Gastroesophageal sphincter (tissue), 4 donors: ENCODE measurements around the gene MBNL1. TPM values are rescaled to one million over a fixed set of nuclear protein-coding genes. Genes with fewer than 3 reads are reported as not detected.

Experiments used
- ATAC-seq: fragments of 150-250 bp; one replicate; pipeline ENCODE4 v1.9.1; 2016; ENCODE audit warnings: mild to moderate bottlenecking, moderate library complexity
- H3K27ac ChIP-seq, 4 donors: fragments of 200-600 bp; sonication (generic) in 3 of 4; 1 replicate in 3 of 4; 2 replicates in 1 of 4; pipeline ENCODE4 v1.5.1; 2016 to 2019
- H3K27me3 ChIP-seq: fragments of 200-600 bp; sonication (generic); one replicate; pipeline ENCODE4 v1.5.1; 2019
- H3K36me3 ChIP-seq, 2 donors: fragments of 200-600 bp; sonication (generic); one replicate each; pipeline ENCODE4 v1.5.1; 2019; ENCODE audit warnings: control low read depth in 1 of 2
- H3K4me1 ChIP-seq, 3 donors: fragments of 200-600 bp; sonication (generic); 1 replicate in 2 of 3; 2 replicates in 1 of 3; pipeline ENCODE4 v1.5.1; 2016 to 2019; ENCODE audit warnings: control low read depth in 2 of 3
- H3K4me3 ChIP-seq, 2 donors: fragments of 200-600 bp; sonication (generic); one replicate each; pipeline ENCODE4 v1.5.1; 2019; ENCODE audit warnings: mild to moderate bottlenecking in 1 of 2, moderate library complexity in 1 of 2
- H3K9me3 ChIP-seq, 3 donors: fragments of 200-600 bp; sonication (generic); one replicate each; pipeline ENCODE4 v1.5.1; 2017 to 2019; ENCODE audit warnings: control low read depth in 2 of 3
- CTCF ChIP-seq, 4 experiments: fragments of 200-600 bp in 2 of 4; fragments of 450-650 bp in 2 of 4; sonication (generic) in 1 of 4; IDR thresholded peaks; one replicate each; pipeline ENCODE4 v1.5.1; 2017 to 2019; ENCODE audit warnings: antibody characterized with exemption in 4 of 4, mild to moderate bottlenecking in 2 of 4, moderate library complexity in 2 of 4
- EP300 ChIP-seq: sonication (generic); formaldehyde crosslinking; IDR thresholded peaks from one replicate; pipeline ENCODE4 v1.6.1; 2017; ENCODE audit warnings: antibody characterized with exemption, mild to moderate bottlenecking
- POLR2A ChIP-seq, 2 donors: fragments of 450-650 bp; IDR thresholded peaks; one replicate each; pipeline ENCODE4 v1.6.1; 2017; ENCODE audit warnings: antibody characterized with exemption in 2 of 2, mild to moderate bottlenecking in 2 of 2, moderate library complexity in 1 of 2
- POLR2AphosphoS5 ChIP-seq: sonication (generic); formaldehyde crosslinking; IDR thresholded peaks from one replicate; pipeline ENCODE4 v1.6.1; 2017; ENCODE audit warnings: antibody characterized with exemption
- WGBS, 2 donors: methylation state at CpG; one replicate each; pipeline ENCODE4 v1.1.5; 2018; ENCODE audit warnings: low coverage in 1 of 2; 5-methylcytosine and 5-hydroxymethylcytosine counted together
- total RNA-seq, 4 donors: library from RNA; depleted of rRNA; stranded (reverse); fragments of >200 nt; gene quantifications; one replicate each; pipeline ENCODE4 v1.1.0, GENCODE V29; 2016

Gene MBNL1
- total RNA-seq, 4 donors from 2014 or later = 623 to 745 (median 684) TPM

- 77 to 91% methylated on average over 3 of the region's 3 CpGs for WGBS, 2 donors
- H3K27me3 ChIP-seq = no peaks in the 10 kb centered on the region
- H3K36me3 ChIP-seq = no peaks in the 10 kb centered on the region
- no peak for ATAC-seq
- TF ChIP-seq CTCF (IDR thresholded peaks at IDR 0.05) (no peak), EP300 (no peak), POLR2A (IDR thresholded peaks at IDR 0.05) (no peak), POLR2AphosphoS5 (no peak)
- peak overlapping the region; percentile 1 to 99 (median 76) for H3K27ac ChIP-seq
- H3K9me3 ChIP-seq = no peaks in the 10 kb centered on the region
- H3K4me3 ChIP-seq = no peak overlapping the region
- H3K4me1 ChIP-seq = peaks cover 41 to 100% (median 63%) of the 10 kb centered on the region in 3 donors
Measured at GRCh38 chr3:152279479-152279878, 10.8 kb downstream of the MBNL1 start.

- H3K4me1 ChIP-seq = peaks cover 41 to 100% (median 57%) of the 10 kb centered on the region in 3 donors
Measured at GRCh38 chr3:152280539-152280938, 11.8 kb downstream of the MBNL1 start.

GRCh38 chr3:152281133-152281713, 12.5 kb downstream of the MBNL1 start:
- 57 to 87% methylated on average over 2 of the region's 2 CpGs for WGBS, 2 donors
- Histone ChIP-seq H3K4me1 (peaks cover 39 to 97% (median 51%) of the 10 kb centered on the region in 3 donors), H3K9me3 (no peaks in the 10 kb centered on the region), H3K4me3 (no peak overlapping the region), H3K27ac (peak overlapping the region; percentile 48 to 99 (median 76)), H3K36me3 (no peaks in the 10 kb centered on the region), H3K27me3 (no peaks in the 10 kb centered on the region)
- ATAC-seq = no peak
- TF ChIP-seq CTCF (IDR thresholded peaks at IDR 0.05) = no peak
- no peak for TF ChIP-seq EP300
- TF ChIP-seq POLR2AphosphoS5 = no peak

More at GRCh38 chr3:152280539-152280938, 11.8 kb downstream of the MBNL1 start:
- peak overlapping the region in 1 of 2 donors; percentile 10 for H3K4me3 ChIP-seq
- no peaks in the 10 kb centered on the region for H3K9me3 ChIP-seq
- no peaks in the 10 kb centered on the region for H3K27me3 ChIP-seq
- TF ChIP-seq POLR2A (IDR thresholded peaks at IDR 0.05) (no peak), CTCF (IDR thresholded peaks at IDR 0.05) (no peak), EP300 (no peak), POLR2AphosphoS5 (no peak)
- peak overlapping the region; percentile 53 to 99 (median 78) for H3K27ac ChIP-seq
- WGBS, 2 donors = 24 to 30% methylated on average over 3 of the region's 3 CpGs
- ATAC-seq = no peak
- H3K36me3 ChIP-seq = no peaks in the 10 kb centered on the region

- no peaks in the 10 kb centered on the region for H3K9me3 ChIP-seq
- TF ChIP-seq POLR2A (IDR thresholded peaks at IDR 0.05) (no peak), CTCF (IDR thresholded peaks at IDR 0.05) (no peak), POLR2AphosphoS5 (no peak), EP300 (no peak)
- H3K27me3 ChIP-seq = no peaks in the 10 kb centered on the region
- H3K36me3 ChIP-seq = no peaks in the 10 kb centered on the region
- H3K27ac ChIP-seq = peak overlapping the region in 3 of 4 donors; percentile 55 to 68 (median 63)
- peaks cover 26 to 95% (median 42%) of the 10 kb centered on the region in 3 donors for H3K4me1 ChIP-seq
- H3K4me3 ChIP-seq = no peak overlapping the region
- 20 to 21% methylated on average over 1 of the region's 1 CpG for WGBS, 2 donors
- no peak for ATAC-seq
Measured at GRCh38 chr3:152282813-152283212, 14.1 kb downstream of the MBNL1 start.
